Measurements from ENCODE around the gene TBCD.

DNA sequence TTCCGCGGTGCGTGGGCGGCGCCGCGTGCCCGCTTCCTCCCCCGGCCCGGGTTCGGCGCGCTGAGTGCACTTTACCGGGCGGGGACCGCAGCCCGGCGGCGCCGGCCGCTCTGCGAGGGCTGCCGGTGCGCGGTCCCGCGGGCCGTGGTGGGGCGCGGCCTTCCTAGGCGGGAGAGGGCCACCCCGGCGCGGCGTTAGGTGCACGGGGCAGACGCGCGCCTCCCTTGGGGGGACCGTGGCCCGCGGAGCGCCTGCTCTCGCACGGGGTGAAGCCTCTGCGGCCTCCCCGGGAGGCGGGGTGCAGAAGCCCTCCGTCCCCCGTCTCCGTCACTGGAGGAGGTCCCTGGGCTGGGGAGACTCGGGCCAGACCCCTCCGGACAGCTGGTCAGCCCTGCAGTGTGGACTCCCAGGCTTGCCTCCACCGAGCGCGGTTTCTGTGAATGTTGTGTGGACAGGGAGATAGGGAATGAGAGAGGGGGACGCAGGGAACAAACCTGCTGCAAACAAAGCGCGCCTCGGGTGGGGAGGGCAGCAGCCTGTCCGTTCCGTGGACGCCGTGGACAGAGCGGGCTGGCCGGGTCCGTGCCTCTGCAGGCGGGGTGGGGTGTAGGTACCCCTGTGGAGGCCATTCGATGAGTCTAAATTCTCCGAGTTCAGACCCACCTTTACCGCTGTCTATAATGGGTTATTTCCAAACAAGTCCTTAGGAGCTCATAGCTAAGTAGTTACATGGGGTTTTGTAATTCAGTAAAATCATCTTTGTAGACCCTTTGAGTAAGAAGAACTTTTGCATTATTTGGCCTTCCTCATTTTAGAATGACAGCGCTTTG is 721 bp downstream of the TBCD start:
- TF ChIP-seq, protein P1, sequence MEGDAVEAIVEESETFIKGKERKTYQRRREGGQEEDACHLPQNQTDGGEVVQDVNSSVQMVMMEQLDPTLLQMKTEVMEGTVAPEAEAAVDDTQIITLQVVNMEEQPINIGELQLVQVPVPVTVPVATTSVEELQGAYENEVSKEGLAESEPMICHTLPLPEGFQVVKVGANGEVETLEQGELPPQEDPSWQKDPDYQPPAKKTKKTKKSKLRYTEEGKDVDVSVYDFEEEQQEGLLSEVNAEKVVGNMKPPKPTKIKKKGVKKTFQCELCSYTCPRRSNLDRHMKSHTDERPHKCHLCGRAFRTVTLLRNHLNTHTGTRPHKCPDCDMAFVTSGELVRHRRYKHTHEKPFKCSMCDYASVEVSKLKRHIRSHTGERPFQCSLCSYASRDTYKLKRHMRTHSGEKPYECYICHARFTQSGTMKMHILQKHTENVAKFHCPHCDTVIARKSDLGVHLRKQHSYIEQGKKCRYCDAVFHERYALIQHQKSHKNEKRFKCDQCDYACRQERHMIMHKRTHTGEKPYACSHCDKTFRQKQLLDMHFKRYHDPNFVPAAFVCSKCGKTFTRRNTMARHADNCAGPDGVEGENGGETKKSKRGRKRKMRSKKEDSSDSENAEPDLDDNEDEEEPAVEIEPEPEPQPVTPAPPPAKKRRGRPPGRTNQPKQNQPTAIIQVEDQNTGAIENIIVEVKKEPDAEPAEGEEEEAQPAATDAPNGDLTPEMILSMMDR (IDR thresholded peaks at IDR 0.05; ENCODE audit: poor library complexity, severe bottlenecking), result peak; percentile 7
- no peak for TF ChIP-seq EP300 (conservative IDR thresholded peaks at IDR 0.05; ENCODE audit: poor library complexity, severe bottlenecking)
- TF ChIP-seq, protein P2, sequence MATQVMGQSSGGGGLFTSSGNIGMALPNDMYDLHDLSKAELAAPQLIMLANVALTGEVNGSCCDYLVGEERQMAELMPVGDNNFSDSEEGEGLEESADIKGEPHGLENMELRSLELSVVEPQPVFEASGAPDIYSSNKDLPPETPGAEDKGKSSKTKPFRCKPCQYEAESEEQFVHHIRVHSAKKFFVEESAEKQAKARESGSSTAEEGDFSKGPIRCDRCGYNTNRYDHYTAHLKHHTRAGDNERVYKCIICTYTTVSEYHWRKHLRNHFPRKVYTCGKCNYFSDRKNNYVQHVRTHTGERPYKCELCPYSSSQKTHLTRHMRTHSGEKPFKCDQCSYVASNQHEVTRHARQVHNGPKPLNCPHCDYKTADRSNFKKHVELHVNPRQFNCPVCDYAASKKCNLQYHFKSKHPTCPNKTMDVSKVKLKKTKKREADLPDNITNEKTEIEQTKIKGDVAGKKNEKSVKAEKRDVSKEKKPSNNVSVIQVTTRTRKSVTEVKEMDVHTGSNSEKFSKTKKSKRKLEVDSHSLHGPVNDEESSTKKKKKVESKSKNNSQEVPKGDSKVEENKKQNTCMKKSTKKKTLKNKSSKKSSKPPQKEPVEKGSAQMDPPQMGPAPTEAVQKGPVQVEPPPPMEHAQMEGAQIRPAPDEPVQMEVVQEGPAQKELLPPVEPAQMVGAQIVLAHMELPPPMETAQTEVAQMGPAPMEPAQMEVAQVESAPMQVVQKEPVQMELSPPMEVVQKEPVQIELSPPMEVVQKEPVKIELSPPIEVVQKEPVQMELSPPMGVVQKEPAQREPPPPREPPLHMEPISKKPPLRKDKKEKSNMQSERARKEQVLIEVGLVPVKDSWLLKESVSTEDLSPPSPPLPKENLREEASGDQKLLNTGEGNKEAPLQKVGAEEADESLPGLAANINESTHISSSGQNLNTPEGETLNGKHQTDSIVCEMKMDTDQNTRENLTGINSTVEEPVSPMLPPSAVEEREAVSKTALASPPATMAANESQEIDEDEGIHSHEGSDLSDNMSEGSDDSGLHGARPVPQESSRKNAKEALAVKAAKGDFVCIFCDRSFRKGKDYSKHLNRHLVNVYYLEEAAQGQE (IDR thresholded peaks at IDR 0.05; ENCODE audit: borderline replicate concordance), result no peak
- TF ChIP-seq EZH2 (IDR thresholded peaks at IDR 0.05; ENCODE audit: borderline replicate concordance, insufficient read depth, low read length, poor library complexity, severe bottlenecking), result no peak
- no peak for TF ChIP-seq POLR2AphosphoS5 (IDR thresholded peaks at IDR 0.05)
- no peak for TF ChIP-seq RAD21 (conservative IDR thresholded peaks at IDR 0.05)

Measured in neural cell (in vitro differentiated cells).